ENCODE results near the gene ROBO1. TPM values are rescaled to one million over a fixed set of nuclear protein-coding genes. Genes with fewer than 3 reads are reported as not detected.
A peak's percentile ranks its signal among the peaks of the same experiment; 100 is the strongest.

ROBO1 gene
- total and polyA plus RNA-seq, 2 of the 13 experiments (the other 11 are each of a cell fraction or from before 2014, with no cell fraction given), result 52.2 to 71.0 TPM

- POLR2A ChIA-PET, result no interaction called here
- Histone ChIP-seq H3K79me2 (ENCODE audit: insufficient read depth, low read length) (no peaks in the 10 kb centered on the region), H2AFZ (ENCODE audit: low read length) (no peak overlapping the region), H3K27me3 (ENCODE audit: control insufficient read depth in 1 of 2, insufficient read depth in 2 of 2, low read length in 2 of 2) (no peaks in the 10 kb centered on the region), H3K36me3 (replicated peaks in 1 of 2; ENCODE audit: control insufficient read depth in 1 of 2, insufficient read depth in 2 of 2, low read length in 2 of 2) (peaks cover 8 to 37% of the 10 kb centered on the region in 2 experiments), H4K20me1 (ENCODE audit: insufficient read depth, low read length) (no peaks in the 10 kb centered on the region), H3K4me3 (replicated peaks in 1 of 3; ENCODE audit: insufficient read depth in 1 of 3, low read depth in 2 of 3, low read length in 3 of 3) (no peak overlapping the region), H3K9me3 (ENCODE audit: low read length) (no peaks in the 10 kb centered on the region), H3K9ac (ENCODE audit: insufficient read depth, low read depth, low read length) (no peak overlapping the region), H3K4me2 (ENCODE audit: low read depth, low read length) (no peak overlapping the region), H3K27ac (ENCODE audit: extremely low read length, insufficient read depth, low read length) (no peak overlapping the region), H3K4me1 (ENCODE audit: insufficient read depth, low read length) (no peaks in the 10 kb centered on the region)
- CTCF ChIA-PET (ENCODE audit: low intra/inter-chr PET ratio, low total read pairs), result no interaction called here
- no peak for TF ChIP-seq CAMTA2 (CRISPR knock-in tag; IDR thresholded peaks at IDR 0.05; ENCODE audit: borderline replicate concordance)
- TF ChIP-seq HNRNPK (IDR thresholded peaks at IDR 0.05; ENCODE audit: low read depth, low read length, poor library complexity, severe bottlenecking), result no peak
- no peak for TF ChIP-seq ARNT2 (CRISPR knock-in tag; IDR thresholded peaks at IDR 0.05; ENCODE audit: low read depth)
- TF ChIP-seq ZNF746 (CRISPR knock-in tag; IDR thresholded peaks at IDR 0.05), result no peak
- no peak for DNase-seq (ENCODE audit: low spot score)
- no peak for FAIRE-seq
- WGBS (ENCODE audit: low lambda C conversion rate), result 92% methylated on average over 12 of the region's 12 CpGs
- intact Hi-C loops (cut with micrococcal nuclease; ENCODE audit: unreplicated experiment) (no loop called here), in situ Hi-C loops (cut with HindIII; ENCODE audit: extremely low pct_ligation_motif_present, low pct_unique_long_range_greater_than_20kb) (no loop called here)
- no peak for ATAC-seq
- BruUV-seq (replicated peaks), result no TSS peak
These were observed 1153.3 kb downstream of the ROBO1 start for GRCh38 chr3:78614486-78614885.

- WGBS (ENCODE audit: low lambda C conversion rate), result 98% methylated on average over 2 of the region's 2 CpGs
- no TSS peak for BruUV-seq (replicated peaks)
- no peak for ATAC-seq
- Histone ChIP-seq H3K36me3 (replicated peaks in 1 of 2; ENCODE audit: control insufficient read depth in 1 of 2, insufficient read depth in 2 of 2, low read length in 2 of 2) (peaks cover 10 to 37% of the 10 kb centered on the region in 2 experiments), H3K27me3 (ENCODE audit: control insufficient read depth in 1 of 2, insufficient read depth in 2 of 2, low read length in 2 of 2) (no peaks in the 10 kb centered on the region), H3K4me1 (ENCODE audit: insufficient read depth, low read length) (no peaks in the 10 kb centered on the region), H3K9me3 (ENCODE audit: low read length) (no peaks in the 10 kb centered on the region), H4K20me1 (ENCODE audit: insufficient read depth, low read length) (no peaks in the 10 kb centered on the region), H3K79me2 (ENCODE audit: insufficient read depth, low read length) (no peaks in the 10 kb centered on the region), H2AFZ (ENCODE audit: low read length) (no peak overlapping the region), H3K4me3 (replicated peaks in 1 of 3; ENCODE audit: insufficient read depth in 1 of 3, low read depth in 2 of 3, low read length in 3 of 3) (no peak overlapping the region), H3K4me2 (ENCODE audit: low read depth, low read length) (no peak overlapping the region), H3K9ac (ENCODE audit: insufficient read depth, low read depth, low read length) (no peak overlapping the region), H3K27ac (ENCODE audit: extremely low read length, insufficient read depth, low read length) (no peak overlapping the region)
- POLR2A ChIA-PET, result no interaction called here
- CTCF ChIA-PET (ENCODE audit: low intra/inter-chr PET ratio, low total read pairs), result no interaction called here
- in situ Hi-C loops (cut with HindIII; ENCODE audit: extremely low pct_ligation_motif_present, low pct_unique_long_range_greater_than_20kb) (no loop called here), intact Hi-C loops (cut with micrococcal nuclease; ENCODE audit: unreplicated experiment) (no loop called here)
- no peak for DNase-seq (ENCODE audit: low spot score)
- TF ChIP-seq HNRNPK (IDR thresholded peaks at IDR 0.05; ENCODE audit: low read depth, low read length, poor library complexity, severe bottlenecking) (no peak), ZKSCAN8 (CRISPR knock-in tag; IDR thresholded peaks at IDR 0.05; ENCODE audit: borderline replicate concordance) (no peak), ZNF841 (CRISPR knock-in tag; IDR thresholded peaks at IDR 0.05; ENCODE audit: borderline replicate concordance) (no peak), HCFC1 (IDR thresholded peaks at IDR 0.05; ENCODE audit: low read depth, low read length) (no peak), MAFF (IDR thresholded peaks at IDR 0.05; ENCODE audit: low read depth, low read length) (peak; percentile 52; the same call in 1 of the 2 replicates), MAFK (conservative IDR thresholded peaks at IDR 0.05 in 1 of 2, IDR thresholded peaks at IDR 0.05 in 1 of 2; ENCODE audit: low read length in 2 of 2) (peak in 1 of 2 experiments; percentile 61; a peak in 3 of 4 replicates)
- no peak for FAIRE-seq
These were observed 1154.3 kb downstream of the ROBO1 start for GRCh38 chr3:78613421-78613879.
